Middle frontal gyrus (tissue), 1 donor: ENCODE results near the gene ERC1.
"Not testable (repeated sequence)": the region's sequence is repeated elsewhere in the genome, so short reads cannot be mapped to it uniquely, and the experiment has no call there.

Experiments
- DNase-seq: peaks from one replicate; pipeline ENCODE4 v3.0.0-alpha.2; 2015; ENCODE audit warnings: low spot score; ENCODE audit errors: extremely low spot score

ERC1 gene

GRCh38 chr12:981961-982360, 9.1 kb upstream of the ERC1 start:
- no peak for DNase-seq

GRCh38 chr12:988646-989045, 2.4 kb upstream of the ERC1 start:
- no peak for DNase-seq

GRCh38 chr12:989051-989450, 2.0 kb upstream of the ERC1 start:
- DNase-seq = no peak

GRCh38 chr12:989751-990660, 1.0 kb upstream of the ERC1 start:
- peak; percentile 22 for DNase-seq

GRCh38 chr12:991350-992333, 619 bp downstream of the ERC1 start:
- no peak for DNase-seq

- DNase-seq = no peak
Observed at GRCh38 chr12:992647-993046, 1.6 kb downstream of the ERC1 start.

GRCh38 chr12:996881-997280, 5.9 kb downstream of the ERC1 start:
- DNase-seq = no peak

- DNase-seq = no peak
Observed at GRCh38 chr12:997505-997904, 6.5 kb downstream of the ERC1 start.

GRCh38 chr12:998020-998874, 7.2 kb downstream of the ERC1 start:
- DNase-seq = no peak

GRCh38 chr12:999736-1000135, 8.7 kb downstream of the ERC1 start:
- not testable (repeated sequence) for DNase-seq

GRCh38 chr12:1001507-1001906, 10.5 kb downstream of the ERC1 start:
- no peak for DNase-seq

GRCh38 chr12:1003600-1004271, 12.7 kb downstream of the ERC1 start:
- DNase-seq = no peak

- no peak for DNase-seq
Observed at GRCh38 chr12:1006255-1006654, 15.2 kb downstream of the ERC1 start.

- no peak for DNase-seq
Observed at GRCh38 chr12:1007276-1007675, 16.3 kb downstream of the ERC1 start.

GRCh38 chr12:1007994-1008393, 17.0 kb downstream of the ERC1 start:
- no peak for DNase-seq

- DNase-seq = no peak
Observed at GRCh38 chr12:1011091-1011490, 20.1 kb downstream of the ERC1 start.

GRCh38 chr12:1013618-1014489, 22.8 kb downstream of the ERC1 start:
- DNase-seq = no peak

- DNase-seq = no peak
Observed at GRCh38 chr12:1019283-1019682, 28.3 kb downstream of the ERC1 start.

GRCh38 chr12:1020389-1020788, 29.4 kb downstream of the ERC1 start:
- no peak for DNase-seq
